CD4-positive, alpha-beta T cell (primary cell): ENCODE measurements around the gene CCDC85A. TPM values are rescaled to one million over a fixed set of nuclear protein-coding genes. Genes with fewer than 3 reads are reported as not detected.

ENCODE experiments used
- ATAC-seq: fragments of 200-7000 bp; cut with Tn5 transposase; one replicate; pipeline ENCODE4 v1.10.0; 2022; ENCODE audit warnings: mild to moderate bottlenecking; ENCODE audit not compliant: poor library complexity
- CTCF ChIA-PET: fragments of 350-600 bp; sonication (Branson Sonifier 250); formaldehyde crosslinking; loops from one replicate; lab custom pipeline; 2021; ENCODE audit warnings: antibody characterized with exemption, inconsistent platforms; lab: Charles Lee
- POLR2A ChIA-PET: fragments of 350-600 bp; sonication (Branson Sonifier 250); formaldehyde crosslinking; loops from one replicate; lab custom pipeline; 2021; ENCODE audit warnings: antibody characterized with exemption, inconsistent platforms; lab: Charles Lee
- DNase-seq, 14 experiments: peaks; one replicate each; pipeline ENCODE4 v3.0.0-alpha.2; 2013 to 2020; ENCODE audit warnings: mixed read lengths in 2 of 14
- H3K27ac ChIP-seq, 2 donors: one replicate each; pipeline versions ENCODE4 v1.5.1 to v1.7.0; 2013; ENCODE audit warnings: low read length in 2 of 2, low read depth in 1 of 2, mild to moderate bottlenecking in 1 of 2
- H3K27me3 ChIP-seq, 2 experiments: 1 replicate in 1 of 2; 2 replicates in 1 of 2; pipeline versions ENCODE4 v1.6.1 to v1.7.0; 2013; ENCODE audit warnings: low read length in 2 of 2, control low read depth in 1 of 2, mild to moderate bottlenecking in 1 of 2, moderate library complexity in 1 of 2; ENCODE audit not compliant: insufficient read depth in 2 of 2, control insufficient read depth in 1 of 2
- H3K36me3 ChIP-seq: one replicate; pipeline ENCODE4 v1.6.1; 2013; ENCODE audit warnings: low read length, control low read depth; ENCODE audit not compliant: insufficient read depth
- H3K4me1 ChIP-seq: one replicate; pipeline ENCODE4 v1.6.1; 2013; ENCODE audit warnings: low read length, control low read depth; ENCODE audit not compliant: insufficient read depth
- H3K4me3 ChIP-seq: one replicate; pipeline ENCODE4 v1.5.1; 2013; ENCODE audit warnings: mild to moderate bottlenecking, low read length, moderate library complexity
- H3K9me3 ChIP-seq, 2 experiments: 1 replicate in 1 of 2; 2 replicates in 1 of 2; pipeline versions ENCODE4 v1.6.1 to v1.7.0; 2013; ENCODE audit warnings: low read length in 2 of 2, mild to moderate bottlenecking in 2 of 2, control low read depth in 1 of 2, moderate library complexity in 1 of 2; ENCODE audit not compliant: control insufficient read depth in 1 of 2, insufficient read depth in 1 of 2
- H3K27ac Mint-ChIP-seq: one replicate; pipeline ENCODE4 v1.8.0; 2020; ENCODE audit warnings: mixed read lengths
- H3K27me3 Mint-ChIP-seq: one replicate; pipeline ENCODE4 v1.8.0; 2021; ENCODE audit warnings: mixed read lengths
- H3K36me3 Mint-ChIP-seq: one replicate; pipeline ENCODE4 v1.8.0; 2021; ENCODE audit warnings: low read depth, mixed read lengths
- H3K4me1 Mint-ChIP-seq: one replicate; pipeline ENCODE4 v1.8.0; 2021; ENCODE audit warnings: low read depth, mixed read lengths
- H3K4me3 Mint-ChIP-seq: one replicate; pipeline ENCODE4 v1.8.0; 2020; ENCODE audit warnings: mild to moderate bottlenecking, mixed read lengths
- H3K9me3 Mint-ChIP-seq: one replicate; pipeline ENCODE4 v1.8.0; 2020; ENCODE audit warnings: mixed read lengths
- CTCF ChIP-seq: fragments of 200-600 bp; IDR thresholded peaks from one replicate; pipeline ENCODE4 v1.8.0; 2022; ENCODE audit warnings: antibody characterized with exemption, mild to moderate bottlenecking
- intact Hi-C, 2 experiments: fragments of 100-400 bp; cut with DNase I in 1 of 2; cut with micrococcal nuclease in 1 of 2; formaldehyde crosslinking; loops; one replicate each; pipeline versions ENCODE4 v1.15.1 to v1.9.0; 2023 to 2025; cut with DNase I, micrococcal nuclease
- total RNA-seq, 174 experiments: library from RNA in 2 of 174; stranded (reverse) in 2 of 174; gene quantifications; one replicate each; pipeline ENCODE4 v1.2.3 and lab custom pipeline; 2021 to 2026

The CCDC85A gene
- total RNA-seq, 2 experiments from 2014 or later: not detected

GRCh38 chr2:56147907-56148306 lies 35.9 kb upstream of the CCDC85A start:
- TF ChIP-seq CTCF: no peak
- Mint-ChIP-seq H3K4me3 (no peak overlapping the region), H3K36me3 (no peaks in the 10 kb centered on the region), H3K27me3 (no peaks in the 10 kb centered on the region), H3K9me3 (no peaks in the 10 kb centered on the region), H3K27ac (no peak overlapping the region), H3K4me1 (no peaks in the 10 kb centered on the region)
- POLR2A ChIA-PET: no interaction called here
- H3K27me3 ChIP-seq: peaks cover 0 to 2% of the 10 kb centered on the region in 2 experiments
- CTCF ChIA-PET: no interaction called here
- no peaks in the 10 kb centered on the region for H3K4me1 ChIP-seq
- intact Hi-C loops: no loop called here
- H3K4me3 ChIP-seq: no peak overlapping the region
- ATAC-seq (no peak), DNase-seq (no peak)
- H3K9me3 ChIP-seq: no peaks in the 10 kb centered on the region
- no peaks in the 10 kb centered on the region for H3K36me3 ChIP-seq
- no peak overlapping the region for H3K27ac ChIP-seq

- Histone ChIP-seq H3K36me3 (no peaks in the 10 kb centered on the region), H3K4me1 (no peaks in the 10 kb centered on the region), H3K9me3 (no peaks in the 10 kb centered on the region), H3K27ac (no peak overlapping the region), H3K4me3 (no peak overlapping the region), H3K27me3 (peaks cover 0 to 2% of the 10 kb centered on the region in 2 experiments)
- intact Hi-C loops: no loop called here
- no peak overlapping the region for H3K27ac Mint-ChIP-seq
- H3K9me3 Mint-ChIP-seq: no peaks in the 10 kb centered on the region
- TF ChIP-seq CTCF: no peak
- H3K4me1 Mint-ChIP-seq: no peaks in the 10 kb centered on the region
- no peaks in the 10 kb centered on the region for H3K27me3 Mint-ChIP-seq
- ChIA-PET POLR2A (no interaction called here), CTCF (no interaction called here)
- no peak overlapping the region for H3K4me3 Mint-ChIP-seq
- H3K36me3 Mint-ChIP-seq: no peaks in the 10 kb centered on the region
- no peak for ATAC-seq
- no peak for DNase-seq
These were observed 35.0 kb upstream of the CCDC85A start for GRCh38 chr2:56148825-56149224.

- Histone ChIP-seq H3K4me1 (no peaks in the 10 kb centered on the region), H3K4me3 (no peak overlapping the region), H3K27me3 (peaks cover 0 to 2% of the 10 kb centered on the region in 2 experiments), H3K36me3 (no peaks in the 10 kb centered on the region), H3K9me3 (no peaks in the 10 kb centered on the region), H3K27ac (no peak overlapping the region)
- Mint-ChIP-seq H3K27ac (no peak overlapping the region), H3K27me3 (no peaks in the 10 kb centered on the region), H3K36me3 (no peaks in the 10 kb centered on the region), H3K4me3 (no peak overlapping the region), H3K9me3 (no peaks in the 10 kb centered on the region), H3K4me1 (no peaks in the 10 kb centered on the region)
- TF ChIP-seq CTCF: no peak
- intact Hi-C loops: no loop called here
- ChIA-PET CTCF (no interaction called here), POLR2A (no interaction called here)
- no peak for ATAC-seq
- DNase-seq: no peak
These were observed 31.9 kb upstream of the CCDC85A start for GRCh38 chr2:56151841-56152240.
